GM12872 (cell line): ENCODE measurements around the gene METTL6.
A peak's percentile ranks its signal among the peaks of the same experiment; 100 is the strongest.

Source experiments
- CTCF ChIP-seq: IDR thresholded peaks from 3 replicates; pipeline ENCODE4 v1.5.1; 2011; ENCODE audit warnings: low read depth, mild to moderate bottlenecking, low read length, moderate library complexity; ENCODE audit not compliant: insufficient read depth

The METTL6 gene

DNA sequence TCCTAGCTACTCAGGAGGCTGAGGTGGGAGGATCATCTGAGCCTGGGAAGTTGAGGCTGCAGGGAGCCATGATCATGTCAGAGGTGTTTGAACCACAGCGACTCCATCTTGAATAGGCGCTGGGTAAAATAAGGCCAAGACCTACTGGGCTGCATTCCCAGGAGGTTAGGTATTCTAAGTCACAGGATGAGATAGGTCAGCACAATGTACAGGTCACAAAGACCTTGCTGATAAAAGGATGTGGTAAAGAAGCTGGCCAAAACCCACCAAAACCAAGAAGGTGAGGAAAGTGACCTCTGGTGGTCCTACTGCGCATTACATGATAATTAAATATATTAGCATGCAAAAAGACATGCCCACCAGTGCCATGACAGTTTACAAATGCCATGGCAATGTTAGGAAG lies 28.6 kb downstream of the METTL6 start:
- peak; percentile 38; the same call in 2 of the 3 replicates for TF ChIP-seq CTCF

DNA sequence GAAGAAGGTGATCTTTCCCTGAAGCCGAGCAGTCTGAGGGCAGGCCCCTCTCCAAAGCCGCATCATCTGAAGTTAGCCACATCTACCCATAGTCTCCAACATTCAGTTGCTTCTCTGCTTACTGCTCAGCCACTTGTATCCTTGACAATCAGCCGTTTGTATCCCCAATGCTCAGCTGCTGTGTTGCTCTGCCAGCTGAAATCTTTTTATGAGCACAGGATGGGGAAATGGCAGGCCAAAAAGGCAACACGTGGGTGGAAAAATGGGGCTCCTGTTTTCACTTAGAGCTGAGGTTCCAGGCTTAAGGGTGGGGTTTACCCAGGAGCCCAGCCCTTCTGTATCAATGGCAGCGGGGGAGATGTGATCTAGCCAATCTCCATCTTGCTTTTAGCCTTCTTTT lies 36.3 kb downstream of the METTL6 start:
- no peak for TF ChIP-seq CTCF

- TF ChIP-seq CTCF: no peak
Observed at GRCh38 chr3:15390460-15390859, 36.9 kb downstream of the METTL6 start.

- no peak for TF ChIP-seq CTCF
Observed at GRCh38 chr3:15387735-15388134, 39.6 kb downstream of the METTL6 start.

DNA sequence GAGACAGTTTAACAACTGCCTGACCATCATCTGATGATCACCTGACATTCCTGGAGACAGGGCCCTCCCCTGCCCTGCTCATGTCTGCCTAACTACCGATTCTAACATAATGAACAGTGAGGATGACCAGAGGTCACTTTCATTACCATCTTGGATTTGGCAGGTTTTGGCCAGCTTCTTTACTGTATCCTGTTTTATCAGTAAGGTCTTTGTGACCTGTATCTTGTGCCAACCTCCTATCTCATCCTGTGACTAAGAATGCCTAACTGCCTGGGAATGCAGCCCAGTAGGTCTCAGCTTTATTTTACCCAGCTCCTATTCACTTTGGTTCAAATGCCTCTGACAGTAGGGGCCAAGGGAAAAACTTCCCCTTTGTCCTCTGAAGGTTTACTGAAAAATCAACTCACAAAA lies 40.2 kb downstream of the METTL6 start:
- no peak for TF ChIP-seq CTCF

DNA sequence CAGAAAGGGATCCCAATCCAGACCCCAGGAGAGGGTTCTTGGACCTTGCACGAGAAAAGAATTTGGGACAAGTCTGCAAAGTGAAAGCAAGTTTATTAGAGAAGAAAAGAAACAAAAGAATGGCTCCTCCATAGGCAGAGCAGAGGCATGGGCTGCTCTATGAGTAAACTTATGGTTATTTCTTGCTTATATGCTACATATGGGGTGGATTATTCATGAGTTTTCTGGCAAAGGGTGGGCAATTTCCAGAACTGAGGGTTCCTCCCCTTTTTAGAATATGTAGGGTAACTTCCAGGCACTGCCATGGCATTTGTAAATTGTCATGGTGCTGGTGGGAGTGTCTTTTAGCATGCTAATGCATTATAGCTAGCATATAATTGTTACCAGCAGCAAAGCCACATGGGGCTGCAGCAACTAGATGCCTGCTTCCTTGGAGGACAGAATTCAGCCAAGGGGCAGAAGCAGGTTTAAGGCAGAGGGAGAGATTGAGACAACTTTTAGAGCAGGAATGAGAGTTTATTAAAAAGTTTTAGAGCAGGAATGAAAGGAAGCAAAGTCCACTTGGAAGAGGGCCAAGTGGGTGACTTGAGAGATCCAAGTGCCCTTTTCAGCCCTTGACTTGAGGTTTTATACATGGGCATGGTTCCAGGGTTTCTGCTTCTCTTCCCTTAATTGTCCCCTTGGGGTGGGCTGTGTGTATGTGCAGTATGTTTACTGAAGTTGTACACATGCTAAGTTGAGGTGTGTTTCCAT lies 41.3 kb downstream of the METTL6 start:
- TF ChIP-seq CTCF: no peak

- TF ChIP-seq CTCF: no peak
Observed at GRCh38 chr3:15384510-15385237, 42.7 kb downstream of the METTL6 start.
